ENCODE data around the gene WNK4. TPM values are rescaled to one million over a fixed set of nuclear protein-coding genes. Genes with fewer than 3 reads are reported as not detected.
A peak's percentile ranks its signal among the peaks of the same experiment; 100 is the strongest.

Gene WNK4
- polyA plus RNA-seq, 1 experiment, result 2.9 TPM

- Histone ChIP-seq H3K36me3 (ENCODE audit: control insufficient read depth, insufficient read depth, low read length) (no peaks in the 10 kb centered on the region), H3K27me3 (ENCODE audit: control insufficient read depth, insufficient read depth, low read length) (0 out of 2 replicates have a peak, but pooled peaks cover 2% of the 10 kb centered on the region), H3K4me3 (ENCODE audit: low read depth, low read length) (peak within 1 kb of the TSS; percentile 69)
- DNase-seq (ENCODE audit: low read depth), result peak; percentile 44
- POLR2A ChIA-PET, result no interaction called here
- CTCF ChIA-PET, result interaction anchor here (1.8 kb wide), 1 partner anchor 19 kb away, joined by 7 read pairs; no protein-coding TSS in a partner anchor
- TF ChIP-seq CTCF (IDR thresholded peaks at IDR 0.05; ENCODE audit: insufficient read depth, low read depth, low read length), result no peak
Observed at GRCh38 chr17:42744806-42745617, 35.4 kb upstream of the WNK4 start, which contains the start of gene EZH1. TSS of gene EZH1 (minus strand) at chr17:42745040. CDS start at chr17:42728941, 16,099 bp downstream.

GRCh38 chr17:42748202-42748907 lies 32.1 kb upstream of the WNK4 start:
- Histone ChIP-seq H3K36me3 (ENCODE audit: control insufficient read depth, insufficient read depth, low read length) (no peaks in the 10 kb centered on the region), H3K4me3 (ENCODE audit: low read depth, low read length) (no peak overlapping the region), H3K27me3 (ENCODE audit: control insufficient read depth, insufficient read depth, low read length) (peaks cover 7% of the 10 kb centered on the region)
- ChIA-PET POLR2A (no interaction called here), CTCF (interaction anchor here (1.2 to 5.5 kb wide), 4 partner anchors 14 to 170 kb away, joined by 3 to 36 read pairs (median 5); partner anchors contain the start of gene RAMP2)
- no peak for TF ChIP-seq CTCF (IDR thresholded peaks at IDR 0.05; ENCODE audit: insufficient read depth, low read depth, low read length)
- DNase-seq (ENCODE audit: low read depth), result no peak

- TF ChIP-seq CTCF (IDR thresholded peaks at IDR 0.05; ENCODE audit: insufficient read depth, low read depth, low read length), result no peak
- POLR2A ChIA-PET, result no interaction called here
- CTCF ChIA-PET, result interaction anchor here (1.2 to 5.5 kb wide), 5 partner anchors 13 to 171 kb away, joined by 3 to 36 read pairs (median 5); partner anchors contain the start of genes BECN1 and RAMP2
- DNase-seq (ENCODE audit: low read depth), result no peak
- Histone ChIP-seq H3K36me3 (ENCODE audit: control insufficient read depth, insufficient read depth, low read length) (no peaks in the 10 kb centered on the region), H3K27me3 (ENCODE audit: control insufficient read depth, insufficient read depth, low read length) (peaks cover 9% of the 10 kb centered on the region), H3K4me3 (ENCODE audit: low read depth, low read length) (no peak overlapping the region)
Observed at GRCh38 chr17:42748908-42749798, 31.3 kb upstream of the WNK4 start.

- no peak for DNase-seq (ENCODE audit: low read depth)
- no peaks in the 10 kb centered on the region for H3K36me3 ChIP-seq (ENCODE audit: control insufficient read depth, insufficient read depth, low read length)
- no peak overlapping the region for H3K4me3 ChIP-seq (ENCODE audit: low read depth, low read length)
- no peak for TF ChIP-seq CTCF (IDR thresholded peaks at IDR 0.05; ENCODE audit: insufficient read depth, low read depth, low read length)
- CTCF ChIA-PET, result interaction anchor here (1.9 to 5.5 kb wide), 2 partner anchors 11 to 74 kb away, joined by 7 to 36 read pairs; partner anchors contain the start of genes BECN1 and RAMP2
- POLR2A ChIA-PET, result no interaction called here
- peaks cover 9% of the 10 kb centered on the region for H3K27me3 ChIP-seq (ENCODE audit: control insufficient read depth, insufficient read depth, low read length)
Observed at GRCh38 chr17:42750739-42751344, 29.6 kb upstream of the WNK4 start.

Data from BJ (cell line).